ENCODE measurements around the gene ODAM.

ODAM gene, protein sequence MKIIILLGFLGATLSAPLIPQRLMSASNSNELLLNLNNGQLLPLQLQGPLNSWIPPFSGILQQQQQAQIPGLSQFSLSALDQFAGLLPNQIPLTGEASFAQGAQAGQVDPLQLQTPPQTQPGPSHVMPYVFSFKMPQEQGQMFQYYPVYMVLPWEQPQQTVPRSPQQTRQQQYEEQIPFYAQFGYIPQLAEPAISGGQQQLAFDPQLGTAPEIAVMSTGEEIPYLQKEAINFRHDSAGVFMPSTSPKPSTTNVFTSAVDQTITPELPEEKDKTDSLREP

GRCh38 chr4:70195425-70195824 is at the start of gene ODAM:
Gene ODAM, plus strand, starts transcription at chr4:70195725. Its CDS starts 819 bp downstream, at chr4:70196544.
- no peak within 1 kb of the TSS for H3K4me3 ChIP-seq (ENCODE audit: low read depth, low read length)
- TF ChIP-seq CTCF (IDR thresholded peaks at IDR 0.05; ENCODE audit: low read depth, low read length), result no peak

DNA sequence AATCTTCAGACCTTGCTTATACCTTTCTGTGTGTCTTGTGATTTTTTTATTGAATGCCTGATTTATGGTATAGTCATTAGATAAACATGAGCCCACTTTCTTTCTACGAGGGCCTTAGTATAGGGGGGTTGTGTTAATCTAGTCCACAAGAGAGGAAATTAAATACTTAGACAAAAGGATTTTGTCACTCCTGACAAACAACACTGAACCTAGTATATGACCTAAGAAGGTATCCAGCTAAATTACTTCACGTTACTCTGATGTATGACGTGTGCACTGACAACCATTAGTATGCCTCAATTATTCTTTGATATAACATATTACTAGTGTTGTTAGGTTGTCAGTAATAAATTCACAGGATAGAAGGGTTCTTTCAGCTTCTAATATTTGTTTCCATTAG is 44.3 kb upstream of the ODAM start:
- H3K4me3 ChIP-seq (ENCODE audit: low read depth, low read length), result no peak overlapping the region
- TF ChIP-seq CTCF (IDR thresholded peaks at IDR 0.05; ENCODE audit: low read depth, low read length), result no peak

DNA sequence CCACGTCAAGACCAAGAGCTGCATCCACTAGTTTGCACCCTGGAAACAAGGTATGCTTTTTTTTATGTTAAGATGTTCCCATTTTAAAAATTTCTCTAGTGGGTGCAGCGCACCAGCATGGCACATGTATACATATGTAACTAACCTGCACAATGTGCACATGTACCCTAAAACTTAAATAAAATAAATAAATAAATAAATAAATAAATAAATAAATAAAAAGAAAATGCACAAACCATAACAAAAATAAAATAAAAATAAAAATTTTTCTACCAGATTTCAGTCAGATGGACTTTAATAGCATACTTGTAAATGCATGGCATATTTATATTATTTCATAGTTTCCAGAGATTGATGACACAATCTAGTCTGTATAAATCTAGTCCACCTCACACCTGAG is 43.4 kb upstream of the ODAM start:
- no peak for TF ChIP-seq CTCF (IDR thresholded peaks at IDR 0.05; ENCODE audit: low read depth, low read length)

GRCh38 chr4:70153937-70154336 is 41.6 kb upstream of the ODAM start, which contains the start of gene PRR27:
Gene PRR27, plus strand, starts transcription at chr4:70154237. Its CDS starts 139 bp downstream, at chr4:70154376.
- no peak within 1 kb of the TSS for H3K4me3 ChIP-seq (ENCODE audit: low read depth, low read length)
- no peak for TF ChIP-seq CTCF (IDR thresholded peaks at IDR 0.05; ENCODE audit: low read depth, low read length)

More for the DNA sequence above, 43.4 kb upstream of the ODAM start:
- no peak overlapping the region for H3K4me3 ChIP-seq (ENCODE audit: low read depth, low read length)

GRCh38 chr4:70158576-70158975 is 36.9 kb upstream of the ODAM start:
- H3K4me3 ChIP-seq (ENCODE audit: low read depth, low read length), result no peak overlapping the region
- no peak for TF ChIP-seq CTCF (IDR thresholded peaks at IDR 0.05; ENCODE audit: low read depth, low read length)

GRCh38 chr4:70177090-70177489 is 18.4 kb upstream of the ODAM start:
- no peak overlapping the region for H3K4me3 ChIP-seq (ENCODE audit: low read depth, low read length)
- TF ChIP-seq CTCF (IDR thresholded peaks at IDR 0.05; ENCODE audit: low read depth, low read length), result no peak

DNA sequence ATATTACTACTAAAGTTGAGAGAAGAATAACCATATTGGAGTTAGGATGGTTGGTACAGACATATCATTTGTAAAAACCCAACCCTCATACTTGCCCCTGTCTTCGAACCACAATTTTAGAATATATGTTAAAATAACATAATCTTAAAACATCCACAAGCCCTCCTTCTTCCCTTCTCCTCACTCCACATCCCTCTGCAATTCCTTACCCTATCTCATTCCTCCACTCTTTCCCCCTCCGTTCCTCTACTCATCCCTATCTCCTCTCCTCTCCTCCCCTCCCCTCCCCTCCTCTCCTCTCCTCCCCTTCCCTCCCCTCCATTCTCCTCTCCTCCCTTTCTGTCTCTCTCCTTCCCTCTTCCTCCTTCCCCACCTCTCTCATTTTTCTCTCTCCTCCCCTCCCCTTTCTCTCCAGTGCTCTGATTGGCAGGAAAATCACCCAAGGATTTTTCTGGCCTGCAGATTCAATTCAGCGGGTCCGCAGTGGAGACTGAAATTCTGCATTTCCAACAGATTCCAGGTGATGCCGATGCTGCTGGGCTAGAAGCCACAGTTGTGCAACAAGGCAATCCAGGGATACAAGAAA is 17.4 kb upstream of the ODAM start:
- TF ChIP-seq CTCF (IDR thresholded peaks at IDR 0.05; ENCODE audit: low read depth, low read length), result no peak
- H3K4me3 ChIP-seq (ENCODE audit: low read depth, low read length), result no peak overlapping the region

All from WI38 (cell line).